GM12878 (cell line): ENCODE data around the gene KIAA1671. TPM values are rescaled to one million over a fixed set of nuclear protein-coding genes. Genes with fewer than 3 reads are reported as not detected.

Experiments
- ATAC-seq: fragments of 200-7000 bp; cut with Tn5 transposase; 3 replicates; pipeline ENCODE4 v1.9.1; 2020; ENCODE audit warnings: mild to moderate bottlenecking, moderate library complexity
- BruUV-seq: library from RNA; stranded (reverse); fragments of 400-500 nt; replicated peaks from 2 replicates; lab custom pipeline; 2021; lab: Mats Ljungman, UMichigan
- CTCF ChIA-PET: fragments of 300-600 bp; sonication (Branson Sonifier 250); formaldehyde crosslinking; extraction: SDS; loops from one replicate; lab custom pipeline; 2021; ENCODE audit warnings: inconsistent platforms; lab: Yijun Ruan, JAX
- POLR2A ChIA-PET: fragments of 350-600 bp; formaldehyde crosslinking; extraction: SDS; loops from one replicate; lab custom pipeline; 2021; ENCODE audit warnings: inconsistent platforms; lab: Charles Lee
- RAD21 ChIA-PET: fragments of 300-600 bp; sonication (Branson Sonifier 250); formaldehyde crosslinking; loops from one replicate; lab custom pipeline; 2023; ENCODE audit warnings: antibody characterized with exemption; ENCODE audit not compliant: unreplicated experiment; lab: Charles Lee
- SMC1A ChIA-PET: fragments of 300-600 bp; sonication (Branson Sonifier 250); formaldehyde crosslinking; loops from one replicate; lab custom pipeline; 2023; ENCODE audit not compliant: unreplicated experiment, uncharacterized antibody; lab: Charles Lee
- DNase-seq: peaks from one replicate; pipeline ENCODE4 v3.0.0-alpha.2; 2011; ENCODE audit warnings: low read depth, low spot score
- FAIRE-seq: peaks from 3 replicates; lab custom pipeline; 2011; peaks lifted over from hg19 to GRCh38; lab: Jason Lieb, UNC
- H2AFZ ChIP-seq: 2 replicates; pipeline ENCODE4 v1.6.0; 2011; ENCODE audit warnings: low read depth, low read length, control low read depth; ENCODE audit not compliant: control insufficient read depth
- H3K27ac ChIP-seq: 2 replicates; pipeline ENCODE4 v1.5.1; 2011; ENCODE audit warnings: control low read depth; ENCODE audit not compliant: control insufficient read depth, insufficient read depth
- H3K27me3 ChIP-seq, 2 experiments: replicated peaks in 1 of 2; 2 replicates each; pipeline versions ENCODE4 v1.6.0 to v1.6.1; 2011; ENCODE audit warnings: low read length in 1 of 2; ENCODE audit not compliant: control insufficient read depth in 2 of 2, insufficient read depth in 2 of 2
- H3K36me3 ChIP-seq, 2 experiments: 2 replicates each; pipeline ENCODE4 v1.5.1; 2011; ENCODE audit warnings: low read length in 1 of 2; ENCODE audit not compliant: control insufficient read depth in 2 of 2, insufficient read depth in 2 of 2
- H3K4me1 ChIP-seq: 2 replicates; pipeline ENCODE4 v1.6.1; 2011; ENCODE audit warnings: mild to moderate bottlenecking, low read length, moderate library complexity, mixed read lengths; ENCODE audit not compliant: control insufficient read depth, insufficient read depth
- H3K4me2 ChIP-seq: 2 replicates; pipeline ENCODE4 v1.6.0; 2011; ENCODE audit warnings: control low read depth; ENCODE audit not compliant: control insufficient read depth, insufficient read depth
- H3K4me3 ChIP-seq: fragments of 200-600 bp; sonication (generic); 2 replicates; pipeline ENCODE4 v1.5.1; 2016
- H3K79me2 ChIP-seq: 2 replicates; pipeline ENCODE4 v1.6.0; 2011; ENCODE audit warnings: low read length; ENCODE audit not compliant: control insufficient read depth, insufficient read depth
- H3K9ac ChIP-seq: 2 replicates; pipeline ENCODE4 v1.8.0; 2011; ENCODE audit warnings: low read length, control low read depth, mixed read lengths; ENCODE audit not compliant: control insufficient read depth, insufficient read depth
- H3K9me3 ChIP-seq: replicated peaks from 3 replicates; pipeline ENCODE4 v1.5.1; 2011; ENCODE audit warnings: mild to moderate bottlenecking, low read length; ENCODE audit not compliant: control insufficient read depth, insufficient read depth
- H4K20me1 ChIP-seq: 2 replicates; pipeline ENCODE4 v1.6.0; 2011; ENCODE audit not compliant: control insufficient read depth, insufficient read depth
- CBFB ChIP-seq: IDR thresholded peaks from 2 replicates; pipeline ENCODE4 v1.6.1; 2016; ENCODE audit warnings: antibody characterized with exemption, low read depth
- CBX5 ChIP-seq: sonication (generic); IDR thresholded peaks from 2 replicates; pipeline ENCODE4 v1.6.1; 2016; ENCODE audit warnings: low read depth, moderate library complexity, mild to moderate bottlenecking, inconsistent platforms
- DPF2 ChIP-seq: fragments of 450-650 bp; IDR thresholded peaks from 2 replicates; pipeline ENCODE4 v1.6.1; 2017; ENCODE audit warnings: mild to moderate bottlenecking
- KDM1A ChIP-seq: fragments of 200-600 bp; sonication (generic); IDR thresholded peaks from 2 replicates; pipeline ENCODE4 v1.6.1; 2016; ENCODE audit warnings: borderline replicate concordance
- KLF5 ChIP-seq: fragments of 450-650 bp; IDR thresholded peaks from 2 replicates; pipeline ENCODE4 v1.6.1; 2014; ENCODE audit warnings: mild to moderate bottlenecking; ENCODE audit not compliant: partially characterized antibody
- PAX5 ChIP-seq: IDR thresholded peaks from 2 replicates; pipeline ENCODE4 v1.6.1; 2011; ENCODE audit warnings: low read depth, low read length, borderline replicate concordance
- POLR2A ChIP-seq: IDR thresholded peaks from 2 replicates; pipeline ENCODE4 v1.6.1; 2011; ENCODE audit warnings: low read depth, mild to moderate bottlenecking, low read length
- RFX5 ChIP-seq: IDR thresholded peaks from 2 replicates; pipeline ENCODE4 v1.6.1; 2011; ENCODE audit warnings: low read depth, low read length, improper control_type of control experiment
- TBL1XR1 ChIP-seq: IDR thresholded peaks from 2 replicates; pipeline ENCODE4 v1.6.1; 2012; ENCODE audit warnings: low read depth, low read length, improper control_type of control experiment
- ZNF207 ChIP-seq: fragments of 450-650 bp; IDR thresholded peaks from 2 replicates; pipeline ENCODE4 v1.6.1; 2014; ENCODE audit warnings: antibody characterized with exemption, mild to moderate bottlenecking, borderline replicate concordance
- WGBS: methylation state at CpG from one replicate; pipeline ENCODE4 v1.1.6; 2016; ENCODE audit warnings: low lambda C conversion rate; ENCODE audit not compliant: insufficient replicate concordance, insufficient coverage; ENCODE audit errors: missing lambda C conversion rate; 5-methylcytosine and 5-hydroxymethylcytosine counted together
- in situ Hi-C: fragments of 300-500 bp; cut with MboI; formaldehyde crosslinking; loops from 9 replicates; pipeline ENCODE4 v1.14.3; 2018; ENCODE audit warnings: mixed read lengths
- intact Hi-C: fragments of 100-400 bp; cut with micrococcal nuclease; formaldehyde crosslinking; loops from one replicate; pipeline ENCODE4 v1.14.2; 2022; ENCODE audit not compliant: unreplicated experiment
- polyA plus RNA-seq, 11 experiments: library from polyadenylated mRNA; depleted of rRNA in 4 of 11; unstranded in 6 of 11; stranded (reverse) in 5 of 11; fragments of >200 nt; fragmentation: Nextera tagmentation in 4 of 11; fragmentation: Illumina TruSeq in 1 of 11; extraction: Ambion mirVana in 4 of 11; extraction: Trizol in 1 of 11; gene quantifications; 1 replicate in 1 of 11; 2 replicates in 10 of 11; pipeline versions ENCODE4 v1.2.1 to v1.2.3, GENCODE V29; 2011 to 2016; ENCODE audit warnings: inconsistent platforms in 2 of 11, missing spikeins in 2 of 11, low read depth in 1 of 11
- total RNA-seq, 4 experiments: library from RNA; depleted of rRNA in 3 of 4; stranded (reverse); fragments of >200 nt in 3 of 4; fragmentation: Illumina TruSeq in 1 of 4; extraction: Trizol in 1 of 4; gene quantifications; 2 replicates each; pipeline versions ENCODE4 v1.2.1 to v1.2.3, GENCODE V29; 2013 to 2021
- TF ChIP-seq, protein P1 (sequence below): fragments of 450-650 bp; IDR thresholded peaks from 2 replicates; pipeline ENCODE4 v1.6.1; 2017; ENCODE audit warnings: mild to moderate bottlenecking, moderate library complexity

Gene KIAA1671
- total and polyA plus RNA-seq, 10 of the 15 experiments (the other 5 are each of a cell fraction or from before 2014, with no cell fraction given), result 0.05 to 2.7 (median 0.33) TPM

DNA sequence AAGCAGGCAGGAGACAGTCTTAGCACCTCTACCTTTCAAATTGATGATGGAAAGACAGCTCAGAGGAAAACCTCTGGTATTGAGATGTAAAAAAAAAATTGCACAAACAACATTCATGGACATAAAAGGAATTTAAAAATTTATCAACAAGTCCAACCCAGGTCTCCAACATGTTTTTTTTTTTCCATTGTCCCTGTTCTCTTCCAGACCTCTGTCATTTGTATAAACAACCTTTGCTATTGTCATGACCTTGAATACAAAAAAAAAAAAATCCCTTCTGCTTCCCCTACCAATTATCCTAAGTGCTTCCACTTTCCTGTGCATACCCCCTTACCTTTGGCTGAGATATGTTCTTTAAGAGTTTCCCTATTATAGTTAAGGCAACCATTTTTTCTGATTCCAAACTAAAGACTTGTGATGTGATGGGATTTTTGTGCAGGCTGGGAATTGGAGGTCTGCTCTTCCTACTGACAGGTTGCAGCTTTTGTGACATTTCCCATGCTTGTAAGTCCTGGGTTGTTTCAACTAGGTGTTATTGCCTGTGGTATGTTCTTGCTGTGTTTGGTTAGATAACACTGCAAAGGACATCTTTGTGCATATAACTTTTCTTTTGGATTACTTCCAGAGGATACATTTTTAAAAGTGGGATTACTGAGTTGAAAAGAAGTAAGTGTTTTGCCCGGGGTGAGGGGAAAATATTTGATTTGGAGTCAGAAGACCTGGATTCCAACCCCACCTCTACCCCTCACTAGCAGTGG, 67.1 kb downstream of the KIAA1671 start:
- peaks cover 0 to 3% of the 10 kb centered on the region in 2 experiments; a peak in 3 of 4 replicates for H3K27me3 ChIP-seq
- ATAC-seq (no peak), DNase-seq (no peak)
- no peaks in the 10 kb centered on the region for H3K36me3 ChIP-seq
- POLR2A ChIA-PET, result no interaction called here
- H3K4me1 ChIP-seq, result no peaks in the 10 kb centered on the region
- CTCF ChIA-PET, result no interaction called here
- 8% methylated on average over 1 of the region's 1 CpG for WGBS
- no peaks in the 10 kb centered on the region for H4K20me1 ChIP-seq
- no peak overlapping the region for H3K27ac ChIP-seq
- H2AFZ ChIP-seq, result no peak overlapping the region
- H3K9ac ChIP-seq, result no peak overlapping the region
- intact Hi-C loops, result no loop called here
- H3K79me2 ChIP-seq, result no peaks in the 10 kb centered on the region
- TF ChIP-seq, protein P1, sequence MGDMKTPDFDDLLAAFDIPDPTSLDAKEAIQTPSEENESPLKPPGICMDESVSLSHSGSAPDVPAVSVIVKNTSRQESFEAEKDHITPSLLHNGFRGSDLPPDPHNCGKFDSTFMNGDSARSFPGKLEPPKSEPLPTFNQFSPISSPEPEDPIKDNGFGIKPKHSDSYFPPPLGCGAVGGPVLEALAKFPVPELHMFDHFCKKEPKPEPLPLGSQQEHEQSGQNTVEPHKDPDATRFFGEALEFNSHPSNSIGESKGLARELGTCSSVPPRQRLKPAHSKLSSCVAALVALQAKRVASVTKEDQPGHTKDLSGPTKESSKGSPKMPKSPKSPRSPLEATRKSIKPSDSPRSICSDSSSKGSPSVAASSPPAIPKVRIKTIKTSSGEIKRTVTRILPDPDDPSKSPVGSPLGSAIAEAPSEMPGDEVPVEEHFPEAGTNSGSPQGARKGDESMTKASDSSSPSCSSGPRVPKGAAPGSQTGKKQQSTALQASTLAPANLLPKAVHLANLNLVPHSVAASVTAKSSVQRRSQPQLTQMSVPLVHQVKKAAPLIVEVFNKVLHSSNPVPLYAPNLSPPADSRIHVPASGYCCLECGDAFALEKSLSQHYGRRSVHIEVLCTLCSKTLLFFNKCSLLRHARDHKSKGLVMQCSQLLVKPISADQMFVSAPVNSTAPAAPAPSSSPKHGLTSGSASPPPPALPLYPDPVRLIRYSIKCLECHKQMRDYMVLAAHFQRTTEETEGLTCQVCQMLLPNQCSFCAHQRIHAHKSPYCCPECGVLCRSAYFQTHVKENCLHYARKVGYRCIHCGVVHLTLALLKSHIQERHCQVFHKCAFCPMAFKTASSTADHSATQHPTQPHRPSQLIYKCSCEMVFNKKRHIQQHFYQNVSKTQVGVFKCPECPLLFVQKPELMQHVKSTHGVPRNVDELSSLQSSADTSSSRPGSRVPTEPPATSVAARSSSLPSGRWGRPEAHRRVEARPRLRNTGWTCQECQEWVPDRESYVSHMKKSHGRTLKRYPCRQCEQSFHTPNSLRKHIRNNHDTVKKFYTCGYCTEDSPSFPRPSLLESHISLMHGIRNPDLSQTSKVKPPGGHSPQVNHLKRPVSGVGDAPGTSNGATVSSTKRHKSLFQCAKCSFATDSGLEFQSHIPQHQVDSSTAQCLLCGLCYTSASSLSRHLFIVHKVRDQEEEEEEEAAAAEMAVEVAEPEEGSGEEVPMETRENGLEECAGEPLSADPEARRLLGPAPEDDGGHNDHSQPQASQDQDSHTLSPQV, result no peak
- TF ChIP-seq KDM1A (no peak), DPF2 (no peak), CBFB (no peak), POLR2A (no peak), CBX5 (no peak), KLF5 (no peak), TBL1XR1 (no peak), RFX5 (no peak), PAX5 (no peak), ZNF207 (no peak)
- TF ChIP-seq, all 136 proteins: peak for 0
- Histone ChIP-seq H3K9me3 (no peaks in the 10 kb centered on the region), H3K4me3 (no peak overlapping the region), H3K4me2 (no peak overlapping the region)
- BruUV-seq, result no TSS peak
- SMC1A ChIA-PET, result no interaction called here
- in situ Hi-C loops, result no loop called here
- RAD21 ChIA-PET, result no interaction called here
- no peak for FAIRE-seq
